IPS-NIHi7 (cell line): Measurements from ENCODE around the gene CLEC19A.
A peak's percentile ranks its signal among the peaks of the same experiment; 100 is the strongest.
"Not testable (repeated sequence)": the region's sequence is repeated elsewhere in the genome, so short reads cannot be mapped to it uniquely, and the experiment has no call there.

Experiments used
- DNase-seq: peaks from one replicate; pipeline ENCODE4 v3.0.0; 2012; ENCODE audit warnings: mixed read lengths; ENCODE audit errors: extremely low spot score

The CLEC19A gene

DNA sequence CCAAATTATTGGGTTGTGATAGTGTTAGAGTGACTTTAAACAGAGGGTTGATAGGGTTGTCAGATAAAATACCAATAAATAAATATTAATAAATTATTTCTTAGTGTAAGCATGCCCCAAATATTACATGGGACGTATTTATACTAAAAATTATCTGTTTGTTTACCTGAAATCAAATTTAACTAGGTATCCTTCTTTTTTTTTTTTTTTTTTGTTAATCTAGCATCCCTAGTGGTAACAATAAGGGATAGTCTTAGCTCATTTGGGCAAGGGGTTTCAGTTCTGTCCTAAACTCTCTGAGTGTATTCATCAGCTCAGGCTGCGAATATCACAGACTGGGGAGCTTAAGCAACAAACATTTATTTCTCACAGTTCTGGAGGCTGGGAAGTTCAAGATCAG is 1.3 kb downstream of the CLEC19A start:
- DNase-seq: no peak

DNA sequence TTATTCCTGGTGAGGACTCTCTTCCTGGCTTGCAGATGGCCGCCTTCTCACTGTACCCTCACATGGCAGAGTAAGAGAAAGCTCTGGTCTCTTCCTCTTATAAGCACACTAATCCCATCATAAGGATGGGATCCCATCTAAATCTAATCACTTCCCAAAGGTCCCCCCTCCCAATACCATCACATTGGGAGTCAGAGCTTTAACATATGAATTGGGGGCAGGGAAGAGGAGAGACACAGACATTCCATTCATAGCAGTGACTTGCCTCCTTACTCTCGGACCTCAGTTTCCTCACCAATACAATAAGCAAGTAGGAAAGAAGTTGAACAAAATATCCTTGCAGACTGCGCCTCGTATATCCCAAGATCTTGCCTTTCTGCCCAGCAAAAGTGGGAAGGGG is 1.7 kb downstream of the CLEC19A start:
- DNase-seq: no peak

DNA sequence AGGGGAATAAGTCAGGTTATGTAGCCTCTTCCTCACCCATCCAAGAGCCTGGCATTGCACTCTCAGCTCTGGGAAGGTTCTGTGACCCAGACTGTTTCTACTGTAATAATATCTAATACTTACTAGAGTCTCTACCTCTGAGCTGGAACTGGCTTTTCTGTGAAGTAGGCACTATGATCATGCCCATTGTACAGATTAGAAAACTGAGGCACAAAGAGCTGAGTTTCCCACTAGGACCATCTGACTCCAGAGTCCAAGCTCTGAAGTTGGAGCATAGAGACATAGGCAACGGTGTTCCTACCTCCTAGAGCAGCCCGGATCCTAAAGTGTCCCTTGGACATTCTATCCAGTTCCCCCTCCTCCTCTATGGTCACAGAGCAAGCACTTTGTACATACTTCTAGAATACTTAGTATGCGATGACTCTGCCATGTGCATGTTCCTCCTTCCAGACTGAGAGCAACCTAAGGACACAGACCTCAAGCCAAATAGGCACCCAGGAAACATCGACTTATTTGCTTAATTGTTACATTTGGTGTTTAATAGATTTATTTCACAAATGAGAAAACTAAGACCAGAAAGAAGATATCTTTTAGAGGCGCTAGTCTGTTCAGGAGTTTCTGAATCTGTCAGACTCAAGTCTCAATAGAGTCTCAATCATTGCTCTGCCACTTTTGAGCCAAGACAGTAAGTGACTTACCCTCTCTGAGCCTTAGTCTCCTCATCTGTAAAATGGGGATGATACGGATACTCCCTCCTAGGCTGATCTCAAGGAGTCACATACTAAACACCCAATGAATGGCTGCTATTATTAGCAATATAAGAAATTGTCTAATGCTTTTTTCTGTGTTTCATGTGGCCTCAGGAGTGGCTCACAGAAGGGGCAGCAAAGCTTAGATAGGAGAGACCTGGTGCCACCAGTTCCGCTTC is 3.6 kb downstream of the CLEC19A start:
- no peak for DNase-seq

DNA sequence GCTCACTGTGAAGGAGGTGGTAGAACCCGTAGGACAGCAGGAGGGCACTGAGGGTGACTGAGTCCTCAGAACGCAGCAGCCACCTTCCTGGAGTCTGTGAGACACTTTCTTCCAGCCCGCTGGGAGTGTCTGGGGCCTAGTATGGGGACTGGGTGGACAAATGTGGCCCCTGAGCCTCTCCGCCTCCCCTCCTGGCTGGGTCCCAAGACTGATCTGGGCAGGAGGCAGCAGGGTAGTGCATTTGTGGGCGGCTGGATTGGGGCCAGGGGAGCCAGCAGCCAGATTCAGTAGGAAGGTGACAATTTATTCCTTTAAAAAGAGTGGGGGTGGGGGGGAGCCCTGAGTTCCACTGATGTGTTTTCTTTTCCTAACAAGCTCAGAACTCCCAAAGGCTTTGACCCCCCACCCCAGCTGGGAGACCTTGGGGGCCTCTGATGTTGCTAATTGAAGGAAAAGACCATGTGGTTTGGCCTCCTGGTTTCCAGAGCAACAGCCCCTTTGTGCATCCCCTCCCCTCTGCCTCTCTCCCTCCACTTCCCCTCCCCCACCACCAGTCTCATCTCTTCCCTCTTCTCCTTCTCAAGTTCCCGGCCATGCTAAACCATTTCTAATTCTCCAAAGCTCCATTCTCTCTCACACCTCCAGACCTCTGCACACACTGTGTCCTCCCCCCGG is 4.4 kb downstream of the CLEC19A start:
- DNase-seq: peak; percentile 57

DNA sequence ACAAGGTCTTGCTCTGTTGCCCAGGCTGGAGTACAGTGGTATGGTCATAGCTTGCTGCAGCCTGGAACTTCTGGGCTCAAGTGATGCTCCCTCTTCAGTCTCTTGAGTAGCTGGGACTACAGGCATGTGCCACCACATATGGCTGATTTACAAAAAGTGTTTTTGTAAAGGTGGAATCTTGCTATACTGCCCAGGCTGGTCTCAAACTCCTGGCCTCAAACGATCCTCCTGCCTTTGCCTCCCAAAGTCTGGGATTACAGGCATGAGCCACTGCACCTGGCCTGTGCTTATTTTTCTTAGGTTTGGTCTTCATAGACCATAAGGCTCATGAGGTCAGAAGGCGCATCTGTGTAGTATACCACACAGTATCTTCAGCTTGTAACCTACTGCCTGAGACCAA is 5.3 kb downstream of the CLEC19A start:
- no peak for DNase-seq

DNA sequence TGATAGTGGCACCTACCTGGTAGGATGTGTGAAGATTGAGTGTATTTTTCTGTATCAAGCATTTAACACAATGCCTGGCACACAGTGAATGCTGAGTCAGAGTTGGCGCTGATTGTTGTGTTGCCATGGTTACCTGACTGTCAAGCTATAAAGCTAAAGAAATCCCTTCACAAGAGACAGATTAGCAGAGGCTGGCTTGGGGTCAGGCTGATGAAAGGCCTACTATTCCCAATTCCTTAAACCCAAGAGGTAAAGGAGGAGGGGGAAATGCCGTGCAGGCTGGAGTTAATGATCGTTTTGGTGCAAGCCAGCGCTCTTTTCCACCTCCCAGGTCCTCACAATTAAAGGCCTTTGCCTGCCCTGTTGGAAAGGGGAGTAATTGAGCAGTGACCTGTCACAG is 5.9 kb downstream of the CLEC19A start:
- DNase-seq: no peak

DNA sequence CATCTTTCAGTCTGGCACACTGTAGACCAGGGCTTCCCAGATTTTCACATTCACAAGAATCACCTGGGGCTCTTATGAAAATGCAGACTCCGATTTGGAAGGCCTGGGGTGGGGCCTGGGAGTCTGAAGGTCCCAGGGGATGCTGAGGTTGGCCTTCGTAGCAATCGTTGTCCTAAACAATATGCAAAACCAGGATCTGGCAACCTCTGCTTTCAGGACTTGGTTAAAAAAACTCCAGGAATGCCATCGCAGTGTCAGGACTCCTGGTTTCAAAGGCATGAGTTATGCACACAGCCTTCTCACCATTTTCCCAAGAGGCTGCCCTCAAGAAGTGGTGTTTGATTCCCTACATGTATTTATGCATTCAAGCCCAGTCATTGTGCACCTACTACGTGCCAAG is 6.7 kb downstream of the CLEC19A start:
- DNase-seq: no peak

DNA sequence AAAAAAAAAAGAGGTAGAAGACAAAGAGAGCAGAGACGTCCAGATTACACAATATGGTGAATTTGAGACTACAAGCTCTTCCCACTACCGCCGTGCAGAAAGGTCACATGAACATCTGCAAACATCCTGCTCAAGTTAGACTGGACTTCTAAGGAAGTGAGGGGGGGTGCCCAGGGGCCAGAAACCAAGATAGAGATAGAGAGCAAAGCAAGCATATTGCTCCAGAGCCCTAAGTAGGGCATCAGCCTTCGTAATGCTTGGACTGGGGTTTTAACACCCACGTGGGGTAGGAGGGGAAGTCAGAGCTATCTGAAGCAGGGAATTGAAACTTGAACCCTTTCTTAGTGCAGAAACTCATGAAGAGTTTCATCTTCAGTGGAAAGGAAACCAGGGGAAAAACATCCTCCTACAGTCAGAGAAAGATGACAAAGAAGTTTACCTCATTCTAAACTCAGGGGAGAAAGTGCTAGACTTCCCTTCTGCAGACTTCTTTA is 8.7 kb downstream of the CLEC19A start:
- DNase-seq: no peak

DNA sequence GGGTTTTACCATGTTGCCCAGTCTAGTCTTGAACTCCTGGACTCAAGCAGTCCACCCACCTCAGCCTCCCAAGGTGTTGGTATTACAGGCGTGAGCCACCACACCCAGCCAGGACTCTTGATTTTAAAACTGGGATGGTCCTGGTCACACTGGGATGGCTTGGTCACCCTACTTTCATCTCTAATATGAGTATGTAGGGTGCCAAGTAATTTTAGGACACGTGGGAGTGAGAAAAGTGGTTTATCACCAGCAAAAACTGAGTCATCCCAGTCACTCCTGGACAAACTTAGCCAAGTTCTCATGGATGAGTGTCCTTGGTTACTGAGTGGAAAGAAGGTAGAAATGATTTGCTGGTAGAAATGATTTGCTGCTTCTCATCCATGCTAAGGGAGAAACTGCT is 9.9 kb downstream of the CLEC19A start:
- DNase-seq: no peak

DNA sequence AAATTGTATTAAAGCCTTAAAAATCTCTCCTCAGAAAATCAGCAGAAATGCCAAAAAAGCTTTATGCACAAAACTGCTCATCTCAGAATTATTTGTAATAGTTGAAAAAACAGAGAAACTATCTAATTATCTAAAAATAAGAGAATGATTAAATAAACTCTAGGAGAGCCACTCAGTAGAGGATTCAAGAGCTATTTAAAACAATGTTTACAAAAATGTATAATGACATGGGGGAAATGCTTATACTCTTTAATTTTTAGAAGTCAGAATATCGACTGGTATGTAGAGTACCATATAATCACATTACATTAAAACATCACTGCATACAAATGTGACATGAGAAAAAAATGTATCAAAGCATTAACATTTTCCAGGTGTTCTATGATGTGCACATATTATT is 11.9 kb downstream of the CLEC19A start:
- DNase-seq: no peak

DNA sequence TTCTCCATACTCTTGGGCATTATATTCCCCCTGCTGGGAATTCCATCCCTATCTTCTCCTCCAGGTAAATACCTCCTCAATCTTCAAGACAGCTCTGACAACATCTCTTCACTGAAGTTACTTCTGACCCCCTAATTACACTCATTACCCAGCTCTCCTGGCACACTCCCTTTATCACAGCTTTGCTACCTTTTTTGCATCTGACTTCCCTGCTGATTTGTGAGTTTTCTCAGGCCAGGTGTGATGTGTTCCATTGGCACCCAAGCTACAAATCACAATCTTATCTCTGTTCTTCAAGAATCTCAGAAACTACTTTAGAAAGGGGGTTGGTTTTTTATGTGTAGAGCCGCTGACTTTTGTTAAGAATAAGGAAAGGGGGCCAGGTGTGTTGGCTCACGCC is 14.0 kb downstream of the CLEC19A start:
- DNase-seq: no peak

DNA sequence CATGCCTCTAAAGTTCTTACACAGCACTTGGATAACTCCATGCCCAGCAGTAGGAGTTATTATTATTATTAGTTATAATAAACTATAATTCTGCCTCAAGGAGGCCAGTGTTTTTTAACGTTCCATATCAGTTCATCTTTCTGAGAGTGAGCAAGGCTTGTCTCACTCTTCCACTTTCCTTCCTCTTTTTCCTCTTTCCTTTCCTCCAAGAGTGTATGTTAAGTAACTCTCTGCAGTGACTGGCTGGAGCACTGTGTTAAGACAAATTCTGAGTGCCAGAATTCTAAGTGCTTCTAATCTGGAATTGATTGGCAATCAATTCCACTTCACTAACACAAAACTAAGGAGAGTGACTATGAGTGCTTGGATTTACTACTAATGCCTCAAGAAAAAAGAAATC is 16.4 kb downstream of the CLEC19A start:
- no peak for DNase-seq

DNA sequence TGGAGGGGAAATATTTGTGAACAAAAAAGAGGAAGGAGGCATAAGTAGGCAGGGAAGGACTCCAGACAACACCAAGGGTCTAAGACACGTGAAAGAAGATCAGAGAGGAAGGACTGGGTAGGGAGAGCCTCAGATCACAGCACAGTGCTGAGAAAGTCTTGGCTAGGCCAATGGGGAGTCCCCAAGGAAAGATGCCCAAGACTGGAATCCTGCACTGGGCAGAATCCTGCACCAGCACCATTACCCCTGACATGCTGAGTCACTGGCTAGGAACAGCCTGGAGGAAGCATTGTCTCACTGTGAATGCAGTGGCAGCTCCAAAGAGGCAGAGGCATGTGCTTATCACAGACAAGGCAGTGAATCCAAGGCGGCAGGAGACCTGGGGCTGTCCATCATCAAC is 19.2 kb downstream of the CLEC19A start:
- DNase-seq: no peak

DNA sequence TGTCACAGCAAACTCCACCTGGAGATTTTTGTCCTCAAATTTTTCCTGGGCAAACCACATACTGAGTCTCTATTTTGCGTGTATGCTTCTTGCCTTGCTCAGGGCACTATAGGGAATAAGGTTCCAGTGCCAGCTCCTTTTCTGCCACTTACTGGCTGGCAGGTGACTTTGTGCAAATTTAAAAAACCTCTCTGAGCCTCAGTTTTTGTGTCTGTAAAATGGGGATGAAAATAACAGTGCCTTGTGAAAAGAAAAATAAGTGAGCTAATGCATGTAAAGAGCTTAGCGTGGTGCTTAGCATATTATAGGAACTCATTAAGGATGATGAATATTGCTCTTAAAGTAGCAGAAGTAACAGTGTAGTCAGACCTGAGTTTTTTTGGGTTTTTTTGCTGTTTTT is 19.9 kb downstream of the CLEC19A start:
- no peak for DNase-seq

DNA sequence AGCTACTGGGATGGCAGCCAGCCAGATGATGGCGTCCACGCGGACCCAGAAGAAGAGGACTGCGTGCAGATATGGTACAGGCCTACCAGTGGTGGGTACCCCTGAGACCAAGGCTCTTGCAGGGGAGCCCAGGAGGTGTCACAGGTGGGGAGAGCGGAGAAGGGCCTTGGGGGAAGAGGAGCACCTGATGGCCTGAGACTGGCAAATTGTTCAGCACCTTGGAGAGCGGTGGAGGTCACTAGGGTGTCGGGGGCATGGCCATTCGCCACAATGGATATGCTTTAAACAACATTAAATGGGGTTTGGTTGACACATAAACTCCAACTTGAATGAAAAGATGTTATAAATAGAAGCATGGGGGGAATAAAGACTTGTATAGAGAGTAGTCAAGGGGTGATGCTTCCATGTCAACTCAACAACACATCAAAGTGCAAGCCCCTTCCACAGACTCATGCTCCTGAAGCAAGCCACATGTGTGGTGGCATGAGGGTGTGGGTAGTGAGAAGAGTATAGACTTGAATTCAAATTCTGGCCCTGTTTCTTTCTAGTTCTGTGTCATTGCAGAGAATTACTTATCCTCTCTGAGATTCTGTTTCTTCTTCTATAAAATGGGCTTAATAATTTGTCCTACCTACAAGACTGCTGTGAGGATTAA is 22.2 kb downstream of the CLEC19A start:
- DNase-seq: peak; percentile 82

DNA sequence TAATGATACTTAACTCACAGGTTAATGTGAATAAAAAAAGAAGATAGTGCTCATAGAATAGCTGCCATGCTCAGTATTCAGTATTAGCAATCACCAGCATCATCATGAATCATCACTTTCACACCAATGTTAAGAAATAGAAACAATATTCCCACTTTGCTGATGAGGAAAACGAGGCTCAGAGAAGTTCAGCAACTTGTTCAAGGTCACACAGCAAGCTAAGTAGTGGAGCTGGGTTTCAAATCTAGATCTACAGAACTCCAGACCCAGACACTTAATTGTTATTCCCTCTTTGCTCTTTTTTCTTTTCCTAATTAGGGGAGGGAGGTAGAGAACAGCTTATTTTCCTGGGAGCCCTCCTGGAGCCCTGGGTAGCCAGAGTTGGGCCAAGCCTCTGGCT is 22.9 kb downstream of the CLEC19A start:
- DNase-seq: no peak

DNA sequence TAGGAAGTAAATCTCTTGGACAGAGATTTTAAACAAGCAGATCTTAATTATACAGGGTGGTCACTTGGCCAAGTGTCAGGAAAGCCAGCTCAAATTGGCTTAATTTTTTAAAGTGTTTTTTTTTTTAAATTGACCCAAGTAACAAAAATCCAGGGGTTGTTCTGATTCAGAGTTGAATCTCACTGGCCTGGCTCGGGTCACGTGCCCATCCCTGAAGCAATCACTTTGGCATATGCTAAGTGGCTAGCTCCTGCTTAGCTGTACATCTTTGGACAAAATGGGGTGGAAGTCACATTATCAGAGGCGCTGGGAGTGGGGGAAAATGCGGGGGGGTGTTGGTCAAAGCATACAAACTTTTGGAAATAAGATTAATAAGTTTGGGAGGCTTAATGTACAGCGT is 23.6 kb downstream of the CLEC19A start:
- no peak for DNase-seq

DNA sequence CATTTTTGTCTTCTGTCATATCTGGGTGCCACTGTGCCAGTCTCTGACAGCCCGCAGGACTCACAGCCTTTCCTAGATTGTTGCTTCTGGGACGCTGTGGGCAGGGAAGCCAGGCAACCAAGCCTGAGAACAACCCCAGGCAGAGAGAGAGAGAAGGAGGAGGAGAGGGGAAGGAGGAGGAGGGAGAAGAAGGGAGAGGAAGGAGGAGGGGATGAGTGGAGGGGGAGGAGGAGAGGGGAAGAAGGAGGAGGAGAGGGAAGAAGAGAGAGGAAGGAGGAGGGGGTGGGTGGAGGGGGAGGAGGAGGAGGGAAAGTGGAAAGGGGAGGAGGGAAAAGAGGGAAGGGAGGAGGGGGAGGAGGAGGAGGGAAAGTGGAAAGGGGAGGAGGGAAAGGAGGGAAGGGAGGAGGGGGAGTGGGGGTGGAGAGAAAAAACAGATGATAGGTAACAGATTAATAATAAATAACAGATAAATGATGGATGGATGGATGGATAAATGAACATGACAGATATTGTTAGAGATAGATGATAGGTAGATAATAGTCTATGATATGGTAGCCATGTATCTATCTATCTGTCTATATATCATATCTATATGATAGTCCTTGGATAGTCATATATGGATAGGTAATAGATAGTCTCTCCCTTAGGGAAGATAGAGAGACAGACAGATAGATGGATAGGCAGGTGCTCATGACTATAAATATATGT is 29.3 kb downstream of the CLEC19A start:
- no peak for DNase-seq

DNA sequence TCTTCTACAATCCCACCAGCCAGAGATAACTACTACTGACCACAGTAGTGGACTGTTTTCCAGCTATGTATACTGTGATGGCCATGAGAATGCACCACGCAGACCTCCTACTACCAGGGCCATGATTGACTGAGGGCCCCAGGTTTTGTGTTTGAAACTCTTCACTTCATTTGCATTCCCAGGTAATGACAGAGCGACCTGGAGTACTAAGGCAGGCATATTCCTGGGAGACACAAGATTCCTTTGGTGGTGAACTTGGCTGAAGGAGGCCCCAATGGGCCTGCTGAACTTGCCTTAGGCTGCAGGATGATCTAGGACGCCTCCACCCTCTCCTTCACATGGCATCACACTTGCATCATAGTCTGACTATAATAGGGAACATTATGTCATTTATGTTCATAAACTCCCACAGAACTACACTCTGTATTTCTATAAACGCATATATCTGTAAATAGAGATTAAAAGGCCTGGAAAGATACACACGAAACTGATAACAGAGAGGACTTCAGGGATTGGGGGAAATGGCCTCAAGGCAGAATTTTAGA is 30.4 kb downstream of the CLEC19A start:
- no peak for DNase-seq

DNA sequence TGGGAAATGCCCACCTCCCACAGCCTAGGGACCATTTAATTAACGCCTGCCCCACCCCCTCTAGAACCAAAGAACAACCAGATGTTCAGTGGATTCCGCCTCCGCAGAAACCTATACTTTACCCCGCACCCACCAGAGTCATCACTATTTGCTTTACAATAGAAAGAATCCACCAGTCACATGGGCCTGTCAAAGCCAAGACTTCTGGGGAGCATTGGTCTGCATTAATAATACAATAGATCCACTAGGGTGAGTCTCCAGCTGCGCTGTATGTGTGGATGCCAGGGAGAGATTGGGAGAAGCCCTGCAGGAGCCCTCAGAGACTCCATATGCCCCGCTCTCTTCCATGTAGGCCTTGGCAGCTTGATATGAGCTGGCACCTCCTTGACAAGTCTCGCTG is 31.3 kb downstream of the CLEC19A start:
- DNase-seq: peak; percentile 59

DNA sequence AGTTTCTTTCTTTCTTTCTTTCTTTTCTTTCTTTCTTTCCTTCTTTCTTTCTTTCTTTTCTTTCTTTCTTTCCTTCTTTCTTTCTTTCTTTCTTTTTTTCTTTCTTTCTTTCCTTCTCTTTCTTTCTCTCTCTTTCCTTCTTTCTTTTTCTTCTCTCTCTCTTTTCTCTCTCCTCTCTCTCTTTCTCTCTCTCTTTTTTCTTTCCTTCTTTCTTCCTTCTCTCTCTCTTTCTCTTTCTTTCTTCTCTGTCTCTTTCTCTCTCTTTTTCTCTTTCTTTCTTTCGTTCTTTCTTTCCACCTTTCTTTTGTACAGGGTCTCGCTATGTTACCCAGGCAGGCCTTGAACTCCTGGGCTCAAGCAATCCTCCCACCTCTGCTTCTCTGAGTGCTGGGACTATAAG is 35.7 kb downstream of the CLEC19A start:
- not testable (repeated sequence) for DNase-seq

DNA sequence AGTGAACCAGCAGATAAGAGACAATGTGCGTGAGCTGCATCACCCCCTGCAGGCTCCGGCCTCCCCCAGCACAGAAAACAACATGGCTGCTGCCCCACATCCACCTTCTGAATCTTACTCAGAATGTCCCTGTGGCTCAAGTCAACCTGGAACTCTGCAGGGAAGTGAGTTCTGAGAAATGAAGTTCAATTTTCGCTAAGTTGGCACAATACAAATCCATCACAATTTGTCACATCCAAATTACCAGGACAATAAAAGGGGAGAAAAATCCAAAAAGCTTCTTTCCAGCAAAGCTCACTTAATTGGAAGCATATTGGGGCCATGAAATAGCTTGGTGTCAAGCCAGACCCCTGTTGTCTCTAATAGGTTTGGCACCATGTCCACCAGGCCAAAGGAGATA is 38.1 kb downstream of the CLEC19A start:
- no peak for DNase-seq
